SU-DHL-6 (cell line): ENCODE data around the gene ELMO1.

Experiments used
- EZH2phosphoT487 ChIP-seq: fragments of 200-600 bp; sonication (generic), shearing (Covaris generic); conservative IDR thresholded peaks from 2 replicates; pipeline ENCODE4 v1.6.1; 2018; ENCODE audit warnings: mild to moderate bottlenecking, antibody characterized with exemption, low read length, moderate library complexity, mixed read lengths
- TF ChIP-seq, protein P1 (sequence below): fragments of 200-600 bp; sonication (generic); IDR thresholded peaks from one replicate; pipeline ENCODE4 v1.5.1; 2017; ENCODE audit warnings: antibody characterized with exemption, mild to moderate bottlenecking, low read length, moderate library complexity; ENCODE audit not compliant: insufficient read depth, poor library complexity, severe bottlenecking

DNA sequence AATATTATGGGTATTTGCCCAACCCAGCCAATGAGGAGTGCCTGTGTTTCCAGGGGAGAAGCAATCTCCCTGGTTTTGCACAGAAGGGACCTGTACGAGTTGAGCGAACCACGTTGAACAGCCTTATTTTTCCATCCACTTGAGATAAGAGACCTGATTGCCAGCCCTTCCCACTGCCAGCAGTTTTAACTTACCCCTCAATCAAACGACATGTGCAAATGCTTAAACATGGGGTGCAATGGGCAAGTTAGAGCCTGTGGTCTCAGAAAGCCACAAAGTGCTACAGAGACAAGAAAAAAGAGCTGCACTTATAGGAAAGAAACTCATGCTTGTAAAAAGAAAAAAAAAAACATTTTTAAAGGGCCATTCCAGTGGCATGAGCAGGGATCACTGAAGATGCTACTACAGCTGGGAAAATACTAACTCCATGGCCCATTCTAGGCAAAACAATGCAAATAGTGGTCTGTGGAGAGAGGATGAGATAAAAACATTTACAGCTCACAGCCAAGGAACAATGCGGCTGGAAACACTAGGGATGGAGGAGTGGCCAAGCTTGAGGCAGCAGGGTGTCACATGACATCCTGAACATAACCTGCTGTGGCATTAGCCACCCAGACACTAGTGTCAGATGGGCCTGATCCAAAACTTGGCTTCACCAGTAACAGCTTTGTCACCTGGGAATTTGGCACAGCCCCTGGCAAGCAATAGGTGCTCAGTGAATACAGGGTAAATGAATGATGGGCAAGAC lies 162.8 kb downstream of the ELMO1 start:
- TF ChIP-seq, protein P1, sequence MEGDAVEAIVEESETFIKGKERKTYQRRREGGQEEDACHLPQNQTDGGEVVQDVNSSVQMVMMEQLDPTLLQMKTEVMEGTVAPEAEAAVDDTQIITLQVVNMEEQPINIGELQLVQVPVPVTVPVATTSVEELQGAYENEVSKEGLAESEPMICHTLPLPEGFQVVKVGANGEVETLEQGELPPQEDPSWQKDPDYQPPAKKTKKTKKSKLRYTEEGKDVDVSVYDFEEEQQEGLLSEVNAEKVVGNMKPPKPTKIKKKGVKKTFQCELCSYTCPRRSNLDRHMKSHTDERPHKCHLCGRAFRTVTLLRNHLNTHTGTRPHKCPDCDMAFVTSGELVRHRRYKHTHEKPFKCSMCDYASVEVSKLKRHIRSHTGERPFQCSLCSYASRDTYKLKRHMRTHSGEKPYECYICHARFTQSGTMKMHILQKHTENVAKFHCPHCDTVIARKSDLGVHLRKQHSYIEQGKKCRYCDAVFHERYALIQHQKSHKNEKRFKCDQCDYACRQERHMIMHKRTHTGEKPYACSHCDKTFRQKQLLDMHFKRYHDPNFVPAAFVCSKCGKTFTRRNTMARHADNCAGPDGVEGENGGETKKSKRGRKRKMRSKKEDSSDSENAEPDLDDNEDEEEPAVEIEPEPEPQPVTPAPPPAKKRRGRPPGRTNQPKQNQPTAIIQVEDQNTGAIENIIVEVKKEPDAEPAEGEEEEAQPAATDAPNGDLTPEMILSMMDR = no peak
- no peak for TF ChIP-seq EZH2phosphoT487
